ENCODE data around the gene CPA5. TPM values are rescaled to one million over a fixed set of nuclear protein-coding genes. Genes with fewer than 3 reads are reported as not detected.

The CPA5 gene
- total and polyA plus RNA-seq, 9 of the 15 experiments (the other 6 are each of a cell fraction or from before 2014, with no cell fraction given), result 0.13 to 2.4 (median 0.91) TPM

DNA sequence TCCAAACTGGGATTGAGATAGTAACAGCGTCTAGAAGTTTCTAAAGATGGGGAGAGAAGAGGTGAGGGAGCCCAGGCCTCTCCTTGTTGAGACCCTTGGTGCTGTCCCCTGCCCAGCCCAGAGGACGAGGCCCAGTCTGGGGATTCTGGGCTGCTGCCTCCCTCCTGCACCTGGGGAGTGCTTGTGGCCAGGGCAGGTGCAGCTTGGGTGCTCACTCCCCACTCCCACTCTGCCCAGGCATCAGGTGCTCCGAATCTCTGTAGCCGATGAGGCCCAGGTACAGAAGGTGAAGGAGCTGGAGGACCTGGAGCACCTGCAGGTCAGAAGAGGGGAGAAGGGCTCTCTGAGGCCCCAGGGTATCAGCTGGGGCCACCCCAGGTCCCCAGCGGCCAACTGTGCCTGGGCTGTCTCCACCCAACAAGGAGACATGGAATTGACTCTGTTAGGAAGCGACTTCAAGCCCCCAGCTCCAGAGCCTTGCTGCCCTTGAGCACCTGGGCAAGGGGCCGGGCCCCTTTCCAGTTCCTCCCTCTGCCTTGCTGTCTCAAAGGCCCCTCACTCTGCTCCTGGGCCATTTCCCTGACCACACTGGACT lies 36.3 kb downstream of the CPA5 start:
- peaks cover 7 to 22% of the 10 kb centered on the region in 2 experiments; a peak in 4 of 5 replicates for H3K4me1 ChIP-seq (replicated peaks in 1 of 2; ENCODE audit: control insufficient read depth in 2 of 2, insufficient read depth in 2 of 2, low read length in 2 of 2)
- in situ Hi-C loops (cut with MboI) (no loop called here), intact Hi-C loops (cut with micrococcal nuclease) (no loop called here)
- no TSS peak for BruUV-seq (replicated peaks)
- H4K20me1 ChIP-seq (replicated peaks; ENCODE audit: control insufficient read depth, insufficient read depth, low read length), result no peaks in the 10 kb centered on the region
- ChIA-PET POLR2A (interaction anchor here (0.6 to 1.1 kb wide), 7 partner anchors 9 to 118 kb away, joined by 3 to 6 read pairs (median 3); partner anchors contain the start of gene CPA5), CTCF (ENCODE audit: low intra/inter-chr PET ratio) (no interaction called here)
- no peaks in the 10 kb centered on the region for H3K9me1 ChIP-seq (ENCODE audit: control insufficient read depth, insufficient read depth, low read length)
- peaks cover 5 to 41% of the 10 kb centered on the region in 2 experiments; a peak in 4 of 5 replicates for H3K27me3 ChIP-seq (ENCODE audit: control insufficient read depth in 2 of 2, insufficient read depth in 2 of 2, low read length in 2 of 2)
- 41% methylated on average over 7 of the region's 7 CpGs for WGBS (ENCODE audit: insufficient coverage, low coverage, missing lambda C conversion rate)
- H3K9me3 ChIP-seq (replicated peaks; ENCODE audit: control insufficient read depth, insufficient read depth, low read depth, low read length), result 0 out of 2 replicates have a peak, but pooled peaks cover 3% of the 10 kb centered on the region
- peak overlapping the region; percentile 78; the same call in 1 of the 2 replicates for H2AFZ ChIP-seq (ENCODE audit: low read depth, low read length)
- no peak for ATAC-seq
- H3K36me3 ChIP-seq (ENCODE audit: control insufficient read depth, insufficient read depth, low read length), result no peaks in the 10 kb centered on the region
- H3K27ac ChIP-seq (ENCODE audit: extremely low read depth, low read depth, low read length), result no peak overlapping the region
- TF ChIP-seq FOS (IDR thresholded peaks at IDR 0.05; ENCODE audit: extremely low read depth, insufficient read length) (no peak), HMG20B (CRISPR knock-in tag; IDR thresholded peaks at IDR 0.05) (no peak), ZBTB17 (CRISPR knock-in tag; IDR thresholded peaks at IDR 0.05) (no peak), TAF15 (IDR thresholded peaks at IDR 0.05; ENCODE audit: low read depth, low read length) (no peak), ZNF12 (CRISPR knock-in tag; IDR thresholded peaks at IDR 0.05) (no peak), SAFB2 (IDR thresholded peaks at IDR 0.05; ENCODE audit: borderline replicate concordance, low read depth, low read length, severe bottlenecking) (no peak), RBM34 (IDR thresholded peaks at IDR 0.05; ENCODE audit: borderline replicate concordance, insufficient read depth, low read length) (no peak), ZEB2 (IDR thresholded peaks at IDR 0.05) (no peak), NR4A1 (CRISPR knock-in tag; IDR thresholded peaks at IDR 0.05) (no peak), NR4A1 (tag; IDR thresholded peaks at IDR 0.05) (no peak), EP300 (IDR thresholded peaks at IDR 0.05; ENCODE audit: low read length) (no peak), ERF (CRISPR knock-in tag; IDR thresholded peaks at IDR 0.05) (no peak), BRCA1 (IDR thresholded peaks at IDR 0.05) (no peak), BRCA1 (CRISPR knock-in tag; IDR thresholded peaks at IDR 0.05) (no peak)
- TF ChIP-seq, protein P1, sequence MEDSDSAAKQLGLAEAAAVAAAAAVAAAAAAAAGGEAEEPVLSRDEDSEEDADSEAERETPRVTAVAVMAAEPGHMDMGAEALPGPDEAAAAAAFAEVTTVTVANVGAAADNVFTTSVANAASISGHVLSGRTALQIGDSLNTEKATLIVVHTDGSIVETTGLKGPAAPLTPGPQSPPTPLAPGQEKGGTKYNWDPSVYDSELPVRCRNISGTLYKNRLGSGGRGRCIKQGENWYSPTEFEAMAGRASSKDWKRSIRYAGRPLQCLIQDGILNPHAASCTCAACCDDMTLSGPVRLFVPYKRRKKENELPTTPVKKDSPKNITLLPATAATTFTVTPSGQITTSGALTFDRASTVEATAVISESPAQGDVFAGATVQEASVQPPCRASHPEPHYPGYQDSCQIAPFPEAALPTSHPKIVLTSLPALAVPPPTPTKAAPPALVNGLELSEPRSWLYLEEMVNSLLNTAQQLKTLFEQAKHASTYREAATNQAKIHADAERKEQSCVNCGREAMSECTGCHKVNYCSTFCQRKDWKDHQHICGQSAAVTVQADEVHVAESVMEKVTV (CRISPR knock-in tag; IDR thresholded peaks at IDR 0.05), result no peak
- TF ChIP-seq, protein P2, sequence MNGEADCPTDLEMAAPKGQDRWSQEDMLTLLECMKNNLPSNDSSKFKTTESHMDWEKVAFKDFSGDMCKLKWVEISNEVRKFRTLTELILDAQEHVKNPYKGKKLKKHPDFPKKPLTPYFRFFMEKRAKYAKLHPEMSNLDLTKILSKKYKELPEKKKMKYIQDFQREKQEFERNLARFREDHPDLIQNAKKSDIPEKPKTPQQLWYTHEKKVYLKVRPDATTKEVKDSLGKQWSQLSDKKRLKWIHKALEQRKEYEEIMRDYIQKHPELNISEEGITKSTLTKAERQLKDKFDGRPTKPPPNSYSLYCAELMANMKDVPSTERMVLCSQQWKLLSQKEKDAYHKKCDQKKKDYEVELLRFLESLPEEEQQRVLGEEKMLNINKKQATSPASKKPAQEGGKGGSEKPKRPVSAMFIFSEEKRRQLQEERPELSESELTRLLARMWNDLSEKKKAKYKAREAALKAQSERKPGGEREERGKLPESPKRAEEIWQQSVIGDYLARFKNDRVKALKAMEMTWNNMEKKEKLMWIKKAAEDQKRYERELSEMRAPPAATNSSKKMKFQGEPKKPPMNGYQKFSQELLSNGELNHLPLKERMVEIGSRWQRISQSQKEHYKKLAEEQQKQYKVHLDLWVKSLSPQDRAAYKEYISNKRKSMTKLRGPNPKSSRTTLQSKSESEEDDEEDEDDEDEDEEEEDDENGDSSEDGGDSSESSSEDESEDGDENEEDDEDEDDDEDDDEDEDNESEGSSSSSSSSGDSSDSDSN (IDR thresholded peaks at IDR 0.05; ENCODE audit: borderline replicate concordance in 1 of 2, low read depth in 2 of 2, low read length in 2 of 2), result no peak
- DNase-seq (ENCODE audit: extremely low read depth in 1 of 4, low spot score in 3 of 4), result no peak
- FAIRE-seq, result no peak
- H3K4me3 ChIP-seq, result no peak overlapping the region
- no peaks in the 10 kb centered on the region for H3K79me2 ChIP-seq (ENCODE audit: control insufficient read depth, insufficient read depth, low read length)
- no peak overlapping the region for H3K4me2 ChIP-seq (ENCODE audit: insufficient read depth, low read length)
- no peak overlapping the region for H3K9ac ChIP-seq (ENCODE audit: insufficient read depth in 1 of 2, low read depth in 2 of 2, low read length in 2 of 2)

Measured in K562 (cell line).